ENCODE results near the gene UNC5CL. TPM values are rescaled to one million over a fixed set of nuclear protein-coding genes. Genes with fewer than 3 reads are reported as not detected.

The UNC5CL gene
- total and polyA plus RNA-seq, 2 donors (not counting 1 experiment from before 2014, with no cell fraction given), result 4.5 to 4.7 TPM

DNA sequence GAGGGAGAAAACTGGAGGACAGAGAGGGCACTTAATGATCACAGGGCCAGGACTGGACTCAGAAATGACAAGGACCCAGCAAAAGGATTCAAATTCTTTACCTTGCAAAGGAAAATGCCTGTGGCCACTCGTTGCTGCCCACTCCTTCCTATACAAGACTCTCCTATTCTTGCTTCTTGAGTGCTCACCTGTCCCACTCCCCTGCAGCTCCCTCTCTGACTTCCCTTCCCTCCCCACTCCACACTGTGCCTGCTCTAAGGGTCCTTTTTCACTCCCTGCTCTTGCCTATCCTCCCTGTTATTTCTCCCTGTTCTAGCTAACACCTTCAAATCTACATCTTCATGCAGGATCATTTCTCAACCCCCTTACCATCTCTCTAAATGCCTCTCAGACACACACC lies 56.1 kb downstream of the UNC5CL start:
- 53% methylated on average over 1 of the region's 1 CpG for WGBS (ENCODE audit: insufficient coverage)
- no peak for TF ChIP-seq EZH2 (IDR thresholded peaks at IDR 0.05; ENCODE audit: borderline replicate concordance, insufficient read depth, low read depth, low read length, poor library complexity, severe bottlenecking)
- intact Hi-C loops (cut with micrococcal nuclease), result no loop called here
- H3K4me3 ChIP-seq (ENCODE audit: control extremely low read depth in 1 of 5, extremely low read depth in 1 of 5, insufficient read depth in 1 of 5, low read depth in 2 of 5, low read length in 4 of 5), result no peak overlapping the region
- Mint-ChIP-seq H3K4me1 (no peaks in the 10 kb centered on the region), H3K9me3 (ENCODE audit: insufficient read depth) (no peaks in the 10 kb centered on the region), H3K27me3 (peaks cover 57% of the 10 kb centered on the region), H3K4me3 (no peak overlapping the region), H3K27ac (no peak overlapping the region)
- no peaks in the 10 kb centered on the region for H3K4me1 ChIP-seq (ENCODE audit: control insufficient read depth in 2 of 2, insufficient read depth in 2 of 2, low read length in 2 of 2)
- no peak overlapping the region for H3K4me2 ChIP-seq (replicated peaks; ENCODE audit: low read depth, low read length, poor library complexity, severe bottlenecking)
- peaks cover 0 to 32% (median 21%) of the 10 kb centered on the region in 4 experiments for H3K27me3 ChIP-seq (replicated peaks in 1 of 4; ENCODE audit: control extremely low read depth in 1 of 4, control insufficient read depth in 3 of 4, insufficient read depth in 4 of 4, low read length in 3 of 4)
- no peaks in the 10 kb centered on the region for H3K79me2 ChIP-seq (ENCODE audit: control insufficient read depth, insufficient read depth, low read length)
- CTCF ChIA-PET, result no interaction called here
- H3K9ac ChIP-seq (ENCODE audit: low read length), result no peak overlapping the region
- no peaks in the 10 kb centered on the region for H3K36me3 ChIP-seq (replicated peaks in 1 of 2; ENCODE audit: control extremely low read depth in 1 of 2, control insufficient read depth in 1 of 2, extremely low read depth in 1 of 2, insufficient read depth in 2 of 2, low read length in 1 of 2)
- POLR2A ChIA-PET, result no interaction called here
- H3K27ac ChIP-seq (ENCODE audit: low read length in 2 of 2), result no peak overlapping the region
- DNase-seq (no peak), ATAC-seq (ENCODE audit: low read depth) (no peak)
- H2AFZ ChIP-seq (ENCODE audit: insufficient read depth, low read depth, low read length, poor library complexity, severe bottlenecking), result no peak overlapping the region
- H4K20me1 ChIP-seq (ENCODE audit: control insufficient read depth, insufficient read depth, low read length, poor library complexity, severe bottlenecking), result no peaks in the 10 kb centered on the region
- no peaks in the 10 kb centered on the region for H3K9me3 ChIP-seq (ENCODE audit: control extremely low read depth in 1 of 3, control insufficient read depth in 2 of 3, insufficient read depth in 1 of 3, low read length in 2 of 3)

DNA sequence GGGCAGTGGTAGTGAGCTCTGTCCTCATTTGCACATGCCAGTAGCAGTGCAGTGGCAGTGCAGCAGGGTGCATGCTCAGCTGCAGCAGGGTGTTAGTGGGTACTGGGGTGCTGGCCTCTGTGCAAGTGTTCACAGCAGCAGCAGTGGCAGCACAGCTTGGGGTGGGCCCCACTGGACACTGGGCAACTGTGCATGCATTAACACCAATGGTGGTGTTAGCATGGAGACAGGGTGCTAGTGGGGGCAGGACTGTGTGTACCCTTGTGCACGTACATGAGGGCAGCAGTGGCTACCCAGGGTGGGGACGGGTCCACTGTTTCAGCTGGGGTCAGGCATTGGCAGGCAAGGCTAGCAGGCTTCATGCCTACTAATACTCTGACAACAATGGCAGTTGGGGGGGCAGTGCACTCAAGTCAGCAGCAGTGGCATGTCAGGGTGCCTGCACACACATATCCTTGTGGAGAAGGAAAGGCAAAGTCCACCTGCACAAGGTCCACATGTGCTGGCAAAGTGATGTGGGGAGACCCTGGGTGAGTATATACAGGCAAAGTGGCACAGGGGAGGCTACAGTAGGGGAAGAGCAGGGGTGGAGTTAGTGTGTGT lies 60.2 kb downstream of the UNC5CL start:
- 86% methylated on average over 2 of the region's 2 CpGs for WGBS (ENCODE audit: insufficient coverage)
- no peaks in the 10 kb centered on the region for H3K36me3 ChIP-seq (replicated peaks in 1 of 2; ENCODE audit: control extremely low read depth in 1 of 2, control insufficient read depth in 1 of 2, extremely low read depth in 1 of 2, insufficient read depth in 2 of 2, low read length in 1 of 2)
- H3K9me3 Mint-ChIP-seq (ENCODE audit: insufficient read depth), result no peaks in the 10 kb centered on the region
- H3K4me3 ChIP-seq (ENCODE audit: control extremely low read depth in 1 of 5, extremely low read depth in 1 of 5, insufficient read depth in 1 of 5, low read depth in 2 of 5, low read length in 4 of 5), result no peak overlapping the region
- H3K27ac ChIP-seq (ENCODE audit: low read length in 2 of 2), result no peak overlapping the region
- H2AFZ ChIP-seq (ENCODE audit: insufficient read depth, low read depth, low read length, poor library complexity, severe bottlenecking), result no peak overlapping the region
- ChIA-PET CTCF (no interaction called here), POLR2A (no interaction called here)
- H3K4me1 ChIP-seq (ENCODE audit: control insufficient read depth in 2 of 2, insufficient read depth in 2 of 2, low read length in 2 of 2), result no peaks in the 10 kb centered on the region
- TF ChIP-seq, protein P1, sequence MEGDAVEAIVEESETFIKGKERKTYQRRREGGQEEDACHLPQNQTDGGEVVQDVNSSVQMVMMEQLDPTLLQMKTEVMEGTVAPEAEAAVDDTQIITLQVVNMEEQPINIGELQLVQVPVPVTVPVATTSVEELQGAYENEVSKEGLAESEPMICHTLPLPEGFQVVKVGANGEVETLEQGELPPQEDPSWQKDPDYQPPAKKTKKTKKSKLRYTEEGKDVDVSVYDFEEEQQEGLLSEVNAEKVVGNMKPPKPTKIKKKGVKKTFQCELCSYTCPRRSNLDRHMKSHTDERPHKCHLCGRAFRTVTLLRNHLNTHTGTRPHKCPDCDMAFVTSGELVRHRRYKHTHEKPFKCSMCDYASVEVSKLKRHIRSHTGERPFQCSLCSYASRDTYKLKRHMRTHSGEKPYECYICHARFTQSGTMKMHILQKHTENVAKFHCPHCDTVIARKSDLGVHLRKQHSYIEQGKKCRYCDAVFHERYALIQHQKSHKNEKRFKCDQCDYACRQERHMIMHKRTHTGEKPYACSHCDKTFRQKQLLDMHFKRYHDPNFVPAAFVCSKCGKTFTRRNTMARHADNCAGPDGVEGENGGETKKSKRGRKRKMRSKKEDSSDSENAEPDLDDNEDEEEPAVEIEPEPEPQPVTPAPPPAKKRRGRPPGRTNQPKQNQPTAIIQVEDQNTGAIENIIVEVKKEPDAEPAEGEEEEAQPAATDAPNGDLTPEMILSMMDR (IDR thresholded peaks at IDR 0.05), result no peak
- TF ChIP-seq EZH2 (IDR thresholded peaks at IDR 0.05; ENCODE audit: borderline replicate concordance, insufficient read depth, low read depth, low read length, poor library complexity, severe bottlenecking), result no peak
- no peaks in the 10 kb centered on the region for H4K20me1 ChIP-seq (ENCODE audit: control insufficient read depth, insufficient read depth, low read length, poor library complexity, severe bottlenecking)
- intact Hi-C loops (cut with micrococcal nuclease), result no loop called here
- ATAC-seq (ENCODE audit: low read depth) (no peak), DNase-seq (no peak)
- no peaks in the 10 kb centered on the region for H3K9me3 ChIP-seq (ENCODE audit: control extremely low read depth in 1 of 3, control insufficient read depth in 2 of 3, insufficient read depth in 1 of 3, low read length in 2 of 3)
- H3K79me2 ChIP-seq (ENCODE audit: control insufficient read depth, insufficient read depth, low read length), result no peaks in the 10 kb centered on the region
- H3K27ac Mint-ChIP-seq, result no peak overlapping the region
- no peak overlapping the region for H3K9ac ChIP-seq (ENCODE audit: low read length)
- no peaks in the 10 kb centered on the region for H3K4me1 Mint-ChIP-seq
- H3K27me3 ChIP-seq (replicated peaks in 1 of 4; ENCODE audit: control extremely low read depth in 1 of 4, control insufficient read depth in 3 of 4, insufficient read depth in 4 of 4, low read length in 3 of 4), result peaks cover 0 to 27% (median 16%) of the 10 kb centered on the region in 4 experiments
- peaks cover 67% of the 10 kb centered on the region for H3K27me3 Mint-ChIP-seq
- no peak overlapping the region for H3K4me3 Mint-ChIP-seq
- H3K4me2 ChIP-seq (replicated peaks; ENCODE audit: low read depth, low read length, poor library complexity, severe bottlenecking), result no peak overlapping the region
